ENCODE data around the gene CATSPERE.

- TF ChIP-seq CTCF (IDR thresholded peaks at IDR 0.05) (no peak), POLR2A (IDR thresholded peaks at IDR 0.05) (no peak)
Measured at GRCh38 chr1:244601336-244601735, 140.3 kb downstream of the CATSPERE start.

Data from adrenal gland (tissue), 5 donors.